GM19468 (cell line): ENCODE measurements around the gene SLC17A8.
"Not testable (repeated sequence)": the region's sequence is repeated elsewhere in the genome, so short reads cannot be mapped to it uniquely, and the experiment has no call there.

ENCODE experiments used
- ATAC-seq: cut with Tn5 transposase; IDR thresholded peaks from one replicate; pipeline ENCODE4 v1.9.1; 2021; ENCODE audit warnings: mild to moderate bottlenecking, moderate library complexity, moderate number of reproducible peaks; ENCODE audit not compliant: unreplicated experiment; ENCODE audit errors: extremely low read depth

The SLC17A8 gene

DNA sequence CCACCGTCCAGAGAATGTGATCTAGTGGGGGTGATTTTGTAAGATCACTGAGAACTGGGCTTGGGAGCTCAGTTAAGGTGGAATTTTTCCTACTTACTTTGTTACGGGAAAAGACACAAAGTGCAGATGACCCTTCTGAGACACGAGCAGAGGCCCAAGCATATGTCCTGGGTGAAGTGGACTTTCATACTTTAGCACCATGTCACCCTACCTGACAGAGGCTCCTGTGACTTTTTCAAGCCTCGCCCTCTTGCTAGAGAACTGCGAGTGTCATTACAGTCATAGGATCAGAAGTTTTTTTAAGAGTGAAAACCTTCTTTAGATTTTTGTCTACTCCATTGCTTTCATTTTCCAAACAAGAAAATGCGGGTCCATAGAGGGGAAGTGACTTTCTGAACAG, 56.1 kb downstream of the SLC17A8 start:
- no peak for ATAC-seq

GRCh38 chr12:100414739-100415138, 57.9 kb downstream of the SLC17A8 start:
- ATAC-seq, result no peak

GRCh38 chr12:100422646-100423045, 65.8 kb downstream of the SLC17A8 start:
- no peak for ATAC-seq

- no peak for ATAC-seq
Observed at GRCh38 chr12:100426145-100426544, 69.3 kb downstream of the SLC17A8 start.

- no peak for ATAC-seq
Observed at GRCh38 chr12:100427078-100427477, 70.2 kb downstream of the SLC17A8 start.

- ATAC-seq, result not testable (repeated sequence)
Observed at GRCh38 chr12:100430251-100430650, 73.4 kb downstream of the SLC17A8 start.

- no peak for ATAC-seq
Observed at GRCh38 chr12:100433701-100434100, 76.8 kb downstream of the SLC17A8 start.

- no peak for ATAC-seq
Observed at GRCh38 chr12:100434177-100434576, 77.3 kb downstream of the SLC17A8 start.

DNA sequence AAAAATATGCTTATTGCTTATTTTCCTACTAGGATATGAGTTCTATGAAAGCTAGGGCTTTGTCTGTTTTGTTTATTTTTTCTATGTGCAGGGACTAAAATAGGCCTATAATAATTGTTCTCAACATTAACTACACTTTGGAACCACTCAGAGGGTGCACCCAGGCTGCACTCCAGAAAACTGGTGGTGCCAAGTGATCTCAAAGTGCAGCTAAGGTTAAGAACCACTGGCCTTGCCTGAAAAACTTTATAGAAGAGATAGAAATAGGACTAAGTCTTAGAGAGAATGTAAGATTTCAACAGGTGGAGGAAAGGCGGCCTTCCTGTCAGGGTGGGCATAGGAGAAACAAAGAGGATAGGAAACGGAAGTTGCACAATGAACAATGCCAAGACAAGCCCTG, 79.1 kb downstream of the SLC17A8 start:
- no peak for ATAC-seq

- no peak for ATAC-seq
Observed at GRCh38 chr12:100437038-100437841, 80.4 kb downstream of the SLC17A8 start.

GRCh38 chr12:100439797-100440196, 82.9 kb downstream of the SLC17A8 start:
- ATAC-seq, result no peak

DNA sequence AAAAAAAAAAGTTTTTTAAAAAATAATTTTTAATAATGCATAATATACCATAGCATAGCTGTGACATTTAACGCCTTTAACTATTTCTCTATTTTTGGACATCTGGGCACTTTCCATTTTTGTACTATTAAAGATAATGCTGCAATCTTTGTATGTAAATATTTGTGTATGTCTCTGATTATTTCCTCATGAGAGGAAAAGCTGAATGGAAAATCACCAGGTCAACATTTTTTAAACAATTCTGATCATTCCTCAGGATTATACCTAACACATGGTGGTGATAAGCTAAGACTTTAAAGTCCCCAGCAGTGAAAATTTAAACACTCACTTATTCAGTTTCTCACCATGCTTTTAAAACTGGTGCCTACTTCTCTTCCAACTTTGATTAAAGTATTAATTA, 85.5 kb downstream of the SLC17A8 start:
- ATAC-seq, result no peak

DNA sequence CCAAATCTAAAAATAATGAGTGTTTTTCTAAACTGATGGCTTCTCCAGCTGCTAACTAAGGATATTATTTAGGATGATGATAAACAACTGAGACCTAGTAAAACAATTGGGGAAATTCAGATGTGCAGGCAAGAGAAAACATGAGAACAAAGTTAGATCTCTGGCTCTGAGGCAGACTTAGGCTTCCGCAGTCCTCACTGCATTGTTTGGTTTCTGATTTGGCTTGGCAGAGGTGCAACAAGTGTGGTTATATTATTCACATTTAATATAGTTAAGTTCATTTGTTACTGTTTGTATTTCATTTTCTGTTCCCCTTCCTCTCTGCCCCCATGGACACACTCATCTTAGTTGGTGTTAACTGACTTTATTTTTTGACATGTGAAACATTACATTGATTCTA, 86.6 kb downstream of the SLC17A8 start:
- no peak for ATAC-seq

DNA sequence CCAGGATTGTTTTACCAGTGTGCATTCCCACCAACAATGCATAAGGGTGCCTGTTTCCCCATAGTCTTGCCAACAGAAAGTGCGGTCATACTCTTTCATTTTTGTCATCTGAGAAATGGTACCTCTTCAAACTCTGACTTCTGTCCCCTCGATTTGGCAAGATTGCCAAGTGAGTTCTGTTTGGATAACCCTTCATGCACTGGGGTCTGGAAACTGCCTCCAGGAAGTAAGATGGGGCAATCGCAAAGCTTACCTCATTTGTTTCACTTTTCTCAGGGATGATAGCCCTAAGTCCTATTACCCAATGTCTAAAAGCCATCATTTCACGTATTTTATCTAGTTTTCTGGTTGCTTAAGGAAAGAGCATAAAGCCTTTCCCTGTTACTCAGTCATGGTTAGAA, 88.2 kb downstream of the SLC17A8 start:
- ATAC-seq, result no peak

DNA sequence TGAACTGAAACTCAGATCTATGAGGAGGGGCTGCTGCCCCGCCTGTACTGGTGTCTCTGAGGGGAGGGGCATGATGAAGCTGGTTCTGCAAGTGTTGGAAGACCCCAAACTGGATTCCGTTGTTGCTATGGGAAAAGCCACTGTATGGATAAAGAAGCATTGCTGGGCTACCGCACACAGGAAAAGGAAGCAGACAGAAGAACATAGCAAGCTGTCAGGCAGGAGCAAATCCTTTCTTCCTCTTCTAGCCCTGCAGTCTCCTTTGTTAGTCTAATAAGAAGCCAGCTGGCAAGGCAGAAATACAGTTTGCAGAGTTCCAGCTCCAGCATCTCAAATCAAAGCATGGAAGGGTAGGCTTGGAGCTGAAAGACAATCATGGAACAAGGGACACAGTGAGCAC, 90.5 kb downstream of the SLC17A8 start:
- no peak for ATAC-seq

DNA sequence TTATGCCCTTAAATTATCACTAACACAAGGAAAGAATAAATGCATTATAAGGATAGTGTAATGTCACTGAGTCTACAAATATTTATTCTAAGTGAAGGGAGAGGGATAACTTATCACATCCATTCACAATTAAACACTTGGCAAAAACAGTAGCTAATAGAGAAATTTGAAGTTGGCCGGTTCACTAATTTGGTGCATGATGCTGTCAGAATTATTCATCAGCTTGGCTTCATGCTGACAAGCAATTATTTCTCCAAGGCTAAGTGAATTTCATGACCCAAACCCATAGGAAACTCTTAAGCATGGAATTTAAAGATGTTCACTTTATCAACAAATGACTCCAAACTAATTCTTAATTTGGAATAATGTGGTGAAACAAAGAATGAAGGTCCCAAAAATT, 91.8 kb downstream of the SLC17A8 start:
- ATAC-seq, result no peak

GRCh38 chr12:100450735-100451134, 93.9 kb downstream of the SLC17A8 start:
- ATAC-seq, result no peak

- ATAC-seq, result no peak
Observed at GRCh38 chr12:100453951-100454350, 97.1 kb downstream of the SLC17A8 start.

DNA sequence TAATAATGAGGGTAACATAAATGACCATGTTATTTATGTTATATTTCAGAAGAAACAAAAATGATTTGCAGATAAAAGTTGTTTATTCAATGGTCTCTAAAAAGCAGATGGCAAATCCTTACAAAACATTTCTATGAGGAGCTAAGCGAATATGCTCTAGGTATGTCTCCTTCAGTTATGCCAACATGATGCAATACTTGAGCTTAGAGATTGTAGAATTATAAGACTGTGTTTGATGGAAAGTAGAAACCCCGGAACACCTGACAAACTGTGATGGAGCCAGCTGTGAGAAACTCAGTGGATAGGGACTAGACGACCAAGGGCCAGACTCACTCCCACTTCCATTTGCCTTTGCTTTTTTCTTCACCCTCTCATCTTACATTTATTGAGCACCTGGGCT, 99.0 kb downstream of the SLC17A8 start:
- no peak for ATAC-seq

GRCh38 chr12:100458191-100458590, 101.3 kb downstream of the SLC17A8 start:
- ATAC-seq, result no peak

DNA sequence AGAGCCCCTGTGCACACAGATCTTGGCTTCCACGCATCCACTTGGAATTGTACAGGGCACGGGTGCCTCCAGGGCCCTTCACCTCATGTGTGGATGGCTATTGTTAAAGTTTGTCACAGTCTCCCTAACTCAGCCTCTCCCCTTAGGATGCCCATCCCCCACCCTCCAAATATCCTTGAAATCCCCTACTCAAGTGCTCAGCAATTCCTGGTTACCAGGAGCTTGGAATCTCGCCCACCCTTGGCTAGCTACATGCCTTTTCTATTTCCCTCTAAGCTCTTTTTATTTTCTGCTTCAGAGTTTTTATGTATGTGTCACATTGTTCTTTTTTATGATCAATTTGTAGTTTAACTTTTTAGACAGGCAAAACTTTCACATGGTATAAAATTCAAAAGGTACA, 103.8 kb downstream of the SLC17A8 start:
- no peak for ATAC-seq

GRCh38 chr12:100461330-100461973, 104.6 kb downstream of the SLC17A8 start:
- no peak for ATAC-seq
